Natural killer cell (primary cell): Measurements from ENCODE around the gene KLHDC8B. TPM values are rescaled to one million over a fixed set of nuclear protein-coding genes. Genes with fewer than 3 reads are reported as not detected.

ENCODE experiments used
- ATAC-seq, 3 donors: fragments of 150-1000 bp in 2 of 3; fragments of 200-7000 bp in 1 of 3; cut with Tn5 transposase; 1 replicate in 1 of 3; 2 replicates in 2 of 3; pipeline ENCODE4 v1.10.0; 2021; ENCODE audit warnings: mild to moderate bottlenecking in 2 of 3, moderate library complexity in 2 of 3
- DNase-seq, 2 donors: peaks; one replicate each; pipeline versions ENCODE4 v3.0.0 to v3.0.0-alpha.2; 2013 to 2021; ENCODE audit warnings: mixed read lengths in 1 of 2
- H3K27ac ChIP-seq: one replicate; pipeline ENCODE4 v1.5.1; 2013; ENCODE audit warnings: mild to moderate bottlenecking, low read length
- H3K27me3 ChIP-seq: one replicate; pipeline ENCODE4 v1.6.1; 2013; ENCODE audit warnings: low read length; ENCODE audit not compliant: control insufficient read depth, insufficient read depth
- H3K36me3 ChIP-seq: one replicate; pipeline ENCODE4 v1.6.1; 2013; ENCODE audit warnings: low read length; ENCODE audit not compliant: control insufficient read depth, insufficient read depth
- H3K4me1 ChIP-seq: one replicate; pipeline ENCODE4 v1.6.1; 2013; ENCODE audit warnings: low read length; ENCODE audit not compliant: control insufficient read depth, insufficient read depth
- H3K4me3 ChIP-seq: one replicate; pipeline ENCODE4 v1.5.1; 2013; ENCODE audit warnings: low read length
- H3K9me3 ChIP-seq: one replicate; pipeline ENCODE4 v1.6.1; 2013; ENCODE audit warnings: low read length; ENCODE audit not compliant: control insufficient read depth, insufficient read depth
- H3K27ac Mint-ChIP-seq, 2 donors: one replicate each; pipeline ENCODE4 v1.8.0; 2022; ENCODE audit warnings: mild to moderate bottlenecking in 2 of 2, mixed read lengths in 2 of 2, moderate library complexity in 1 of 2
- H3K27me3 Mint-ChIP-seq, 2 donors: one replicate each; pipeline ENCODE4 v1.8.0; 2022; ENCODE audit warnings: low read depth in 2 of 2, mixed read lengths in 2 of 2
- H3K36me3 Mint-ChIP-seq: one replicate; pipeline ENCODE4 v1.8.0; 2022; ENCODE audit warnings: mixed read lengths
- H3K4me1 Mint-ChIP-seq, 2 donors: one replicate each; pipeline ENCODE4 v1.8.0; 2022; ENCODE audit warnings: mixed read lengths in 2 of 2
- H3K4me3 Mint-ChIP-seq: one replicate; pipeline ENCODE4 v1.8.0; 2022; ENCODE audit warnings: mild to moderate bottlenecking, moderate library complexity, mixed read lengths
- H3K9me3 Mint-ChIP-seq, 2 donors: one replicate each; pipeline ENCODE4 v1.8.0; 2022; ENCODE audit warnings: mixed read lengths in 2 of 2
- WGBS: methylation state at CpG from one replicate; pipeline ENCODE4 v1.1.7; 2013; ENCODE audit warnings: missing lambda C conversion rate; ENCODE audit not compliant: insufficient coverage; 5-methylcytosine and 5-hydroxymethylcytosine counted together
- intact Hi-C: fragments of 100-400 bp; cut with micrococcal nuclease; formaldehyde crosslinking; loops from one replicate; pipeline ENCODE4 v1.14.2; 2022
- total RNA-seq, 4 donors: library from RNA; stranded (reverse); fragments of 120-200 nt in 1 of 4; gene quantifications; one replicate each; pipeline versions ENCODE4 v1.2.3 to v1.2.4, GENCODE V29; 2013 to 2022
- TF ChIP-seq, protein P1 (sequence below): fragments of 200-600 bp; IDR thresholded peaks from one replicate; pipeline ENCODE4 v1.8.0; 2022; ENCODE audit warnings: antibody characterized with exemption

Gene KLHDC8B
- 1 to 10 TPM; 2.4 to 7.0 (median 3.5) TPM for total RNA-seq
- 1.5 TPM for total RNA-seq (2013)

DNA sequence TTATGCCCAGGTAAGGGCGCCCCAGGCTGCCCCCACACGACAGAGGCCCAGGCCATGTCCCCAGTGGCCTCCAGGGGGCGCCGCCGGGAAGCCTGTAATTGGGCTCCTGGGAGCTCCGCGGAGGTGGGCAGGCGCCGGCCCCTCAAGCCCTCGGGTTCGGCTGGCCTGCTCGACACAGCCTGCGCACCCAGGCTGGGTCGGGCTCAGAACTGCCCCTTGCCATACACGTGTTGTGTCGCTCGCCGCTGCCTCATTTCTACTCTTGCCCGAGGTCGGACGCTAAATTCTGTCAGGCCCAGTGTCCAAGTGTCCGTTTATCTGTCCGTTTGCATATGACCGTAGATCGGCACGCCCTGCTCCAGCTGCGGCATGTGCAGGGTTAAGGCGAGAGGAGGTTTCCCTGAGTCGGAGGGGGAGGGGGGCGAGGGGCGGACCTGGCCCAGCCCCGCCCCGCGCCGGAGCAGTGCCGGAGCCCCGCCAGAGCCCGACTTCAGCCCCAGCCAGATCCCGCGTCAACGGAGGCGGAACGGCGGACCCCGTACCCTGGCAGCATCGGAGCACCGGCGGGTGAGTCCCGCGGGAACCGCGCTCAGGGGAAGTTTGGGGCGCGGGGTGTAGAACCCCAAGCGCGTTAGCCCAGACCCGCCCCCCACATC is at the start of gene KLHDC8B:
Gene KLHDC8B (plus strand): TSS at position 480 of the 656 bp plus-strand sequence. CDS start 1,172 bp downstream, outside the sequence.
- no peaks in the 10 kb centered on the region for H3K27me3 Mint-ChIP-seq
- DNase-seq (peak; percentile 84 to 86), ATAC-seq (peak; percentile 83 to 88 (median 84))
- peaks cover 25% of the 10 kb centered on the region for H3K4me1 ChIP-seq
- H3K9me3 ChIP-seq = no peaks in the 10 kb centered on the region
- H3K36me3 Mint-ChIP-seq = no peaks in the 10 kb centered on the region
- peaks cover 10 to 16% of the 10 kb centered on the region in 2 donors for H3K4me1 Mint-ChIP-seq
- peak within 1 kb of the TSS; percentile 82 for H3K4me3 Mint-ChIP-seq
- H3K27ac Mint-ChIP-seq = peak within 1 kb of the TSS in 1 of 2 donors; percentile 84
- H3K9me3 Mint-ChIP-seq = no peaks in the 10 kb centered on the region
- H3K27ac ChIP-seq = no peak within 1 kb of the TSS
- TF ChIP-seq, protein P1, sequence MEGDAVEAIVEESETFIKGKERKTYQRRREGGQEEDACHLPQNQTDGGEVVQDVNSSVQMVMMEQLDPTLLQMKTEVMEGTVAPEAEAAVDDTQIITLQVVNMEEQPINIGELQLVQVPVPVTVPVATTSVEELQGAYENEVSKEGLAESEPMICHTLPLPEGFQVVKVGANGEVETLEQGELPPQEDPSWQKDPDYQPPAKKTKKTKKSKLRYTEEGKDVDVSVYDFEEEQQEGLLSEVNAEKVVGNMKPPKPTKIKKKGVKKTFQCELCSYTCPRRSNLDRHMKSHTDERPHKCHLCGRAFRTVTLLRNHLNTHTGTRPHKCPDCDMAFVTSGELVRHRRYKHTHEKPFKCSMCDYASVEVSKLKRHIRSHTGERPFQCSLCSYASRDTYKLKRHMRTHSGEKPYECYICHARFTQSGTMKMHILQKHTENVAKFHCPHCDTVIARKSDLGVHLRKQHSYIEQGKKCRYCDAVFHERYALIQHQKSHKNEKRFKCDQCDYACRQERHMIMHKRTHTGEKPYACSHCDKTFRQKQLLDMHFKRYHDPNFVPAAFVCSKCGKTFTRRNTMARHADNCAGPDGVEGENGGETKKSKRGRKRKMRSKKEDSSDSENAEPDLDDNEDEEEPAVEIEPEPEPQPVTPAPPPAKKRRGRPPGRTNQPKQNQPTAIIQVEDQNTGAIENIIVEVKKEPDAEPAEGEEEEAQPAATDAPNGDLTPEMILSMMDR = peak; percentile 97
- WGBS = 1% methylated on average over 57 of the region's 57 CpGs
- H3K36me3 ChIP-seq = no peaks in the 10 kb centered on the region
- intact Hi-C loops = loop anchor here (1.0 kb wide), 1 partner anchor 278 kb away; no protein-coding TSS in a partner anchor
- H3K4me3 ChIP-seq = peak within 1 kb of the TSS; percentile 68
- H3K27me3 ChIP-seq = no peaks in the 10 kb centered on the region

DNA sequence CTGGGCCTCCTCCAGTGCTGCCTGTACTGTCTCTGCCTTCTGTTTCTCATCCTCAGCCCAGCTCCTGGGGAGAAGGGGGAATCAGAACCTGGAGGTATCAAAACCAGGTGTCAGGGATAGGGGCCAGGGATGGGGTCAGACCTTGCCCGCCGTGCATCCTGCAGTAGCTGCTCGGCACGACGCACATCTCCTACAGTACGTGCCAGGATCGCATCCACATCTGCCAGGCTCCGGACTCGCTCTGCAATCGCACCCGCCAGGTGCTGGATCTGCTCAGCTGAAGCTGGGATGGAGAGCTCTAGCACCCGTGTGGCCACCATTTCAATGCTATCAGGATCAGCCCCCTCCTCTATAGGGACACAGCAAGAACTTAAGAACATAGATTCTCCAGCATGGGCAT is 49.4 kb upstream of the KLHDC8B start:
- Mint-ChIP-seq H3K4me1 (peaks cover 5 to 12% of the 10 kb centered on the region in 2 donors), H3K9me3 (no peaks in the 10 kb centered on the region), H3K27me3 (no peaks in the 10 kb centered on the region), H3K27ac (peak overlapping the region; percentile 81 to 87), H3K36me3 (no peaks in the 10 kb centered on the region), H3K4me3 (peak overlapping the region; percentile 70)
- H3K27ac ChIP-seq = no peak overlapping the region
- ATAC-seq = no peak
- H3K36me3 ChIP-seq = peaks cover 12% of the 10 kb centered on the region
- 98% methylated on average over 12 of the region's 12 CpGs for WGBS
- H3K4me1 ChIP-seq = peaks cover 24% of the 10 kb centered on the region
- H3K4me3 ChIP-seq = no peak overlapping the region
- TF ChIP-seq, protein P1 = no peak
- no peaks in the 10 kb centered on the region for H3K9me3 ChIP-seq
- intact Hi-C loops = no loop called here
- no peaks in the 10 kb centered on the region for H3K27me3 ChIP-seq
- no peak for DNase-seq

DNA sequence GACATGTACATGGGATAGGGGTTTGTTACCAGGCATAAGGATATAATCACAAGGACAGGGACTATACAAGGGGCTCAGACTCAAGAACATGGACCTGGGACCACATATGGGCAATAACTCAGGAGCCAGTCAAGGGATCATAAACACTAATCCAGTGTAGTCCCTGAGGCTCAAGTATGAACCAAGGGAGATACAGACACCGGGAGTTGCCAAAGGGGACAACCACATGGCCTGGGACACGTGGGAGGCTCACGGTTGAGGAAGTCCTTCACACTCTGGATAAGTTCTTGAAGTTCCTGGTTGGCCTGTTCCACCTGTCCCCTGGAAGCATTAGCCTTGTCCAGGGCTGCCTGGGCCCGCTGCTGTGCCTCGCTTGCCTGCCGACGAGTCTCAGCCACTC is 48.9 kb upstream of the KLHDC8B start:
- no peak overlapping the region for H3K4me3 ChIP-seq
- intact Hi-C loops = no loop called here
- H3K27ac ChIP-seq = no peak overlapping the region
- ATAC-seq = no peak
- Mint-ChIP-seq H3K4me3 (peak overlapping the region; percentile 29), H3K4me1 (peaks cover 5 to 12% of the 10 kb centered on the region in 2 donors), H3K27ac (peak overlapping the region; percentile 81 to 87), H3K9me3 (no peaks in the 10 kb centered on the region), H3K36me3 (no peaks in the 10 kb centered on the region), H3K27me3 (no peaks in the 10 kb centered on the region)
- DNase-seq = no peak
- peaks cover 24% of the 10 kb centered on the region for H3K4me1 ChIP-seq
- WGBS = 94% methylated on average over 7 of the region's 7 CpGs
- TF ChIP-seq, protein P1 = no peak
- H3K27me3 ChIP-seq = no peaks in the 10 kb centered on the region
- H3K9me3 ChIP-seq = no peaks in the 10 kb centered on the region
- peaks cover 7% of the 10 kb centered on the region for H3K36me3 ChIP-seq
